Measurements from ENCODE around the gene SYF2. TPM values are rescaled to one million over a fixed set of nuclear protein-coding genes. Genes with fewer than 3 reads are reported as not detected.

The SYF2 gene
- total RNA-seq, 1 donor from 2014 or later: 26.5 TPM

- H3K4me1 Mint-ChIP-seq: no peaks in the 10 kb centered on the region
- H3K27ac Mint-ChIP-seq (ENCODE audit: unreplicated experiment): peak overlapping the region; percentile 60
- no peaks in the 10 kb centered on the region for H3K9me3 Mint-ChIP-seq
Observed at GRCh38 chr1:25184001-25184762, 48.1 kb downstream of the SYF2 start.

GRCh38 chr1:25183126-25183980, 48.9 kb downstream of the SYF2 start:
- no peak overlapping the region for H3K4me3 Mint-ChIP-seq
- peak overlapping the region; percentile 60 for H3K27ac Mint-ChIP-seq (ENCODE audit: unreplicated experiment)
- TF ChIP-seq CTCF (conservative IDR thresholded peaks at IDR 0.05): no peak
- no peaks in the 10 kb centered on the region for H3K27me3 Mint-ChIP-seq (ENCODE audit: low read depth)
- no peaks in the 10 kb centered on the region for H3K9me3 Mint-ChIP-seq
- no peak for DNase-seq (ENCODE audit: low read depth, low spot score)
- H3K36me3 Mint-ChIP-seq (ENCODE audit: low read depth): no peaks in the 10 kb centered on the region
- no peaks in the 10 kb centered on the region for H3K4me1 Mint-ChIP-seq

More at GRCh38 chr1:25184001-25184762, 48.1 kb downstream of the SYF2 start:
- Mint-ChIP-seq H3K36me3 (ENCODE audit: low read depth) (no peaks in the 10 kb centered on the region), H3K27me3 (ENCODE audit: low read depth) (no peaks in the 10 kb centered on the region), H3K4me3 (no peak overlapping the region)
- no peak for DNase-seq (ENCODE audit: low read depth, low spot score)
- no peak for TF ChIP-seq CTCF (conservative IDR thresholded peaks at IDR 0.05)

DNA sequence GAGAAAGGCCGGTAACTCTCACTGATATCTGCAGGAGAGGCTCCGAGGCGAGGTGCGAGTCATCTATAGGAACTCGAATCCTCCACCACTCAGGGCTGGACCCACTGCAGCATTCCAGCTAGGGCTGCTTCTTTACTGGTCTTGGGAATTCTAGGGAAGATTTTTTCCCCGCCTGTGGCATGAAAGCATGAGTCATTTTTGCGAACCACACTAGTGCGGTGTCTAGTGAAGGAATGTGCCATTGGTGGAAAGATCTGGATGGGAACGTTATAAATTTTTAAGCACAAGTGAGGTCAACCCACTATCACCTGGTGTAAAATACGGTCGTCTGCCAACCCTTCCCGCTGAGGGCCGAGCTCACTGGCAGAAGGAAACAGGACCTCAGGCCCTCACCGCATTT, 49.7 kb downstream of the SYF2 start:
- H3K9me3 Mint-ChIP-seq: no peaks in the 10 kb centered on the region
- no peak for DNase-seq (ENCODE audit: low read depth, low spot score)
- TF ChIP-seq CTCF (conservative IDR thresholded peaks at IDR 0.05): no peak
- no peaks in the 10 kb centered on the region for H3K36me3 Mint-ChIP-seq (ENCODE audit: low read depth)
- no peak overlapping the region for H3K27ac Mint-ChIP-seq (ENCODE audit: unreplicated experiment)
- no peak overlapping the region for H3K4me3 Mint-ChIP-seq
- H3K4me1 Mint-ChIP-seq: no peaks in the 10 kb centered on the region
- no peaks in the 10 kb centered on the region for H3K27me3 Mint-ChIP-seq (ENCODE audit: low read depth)

DNA sequence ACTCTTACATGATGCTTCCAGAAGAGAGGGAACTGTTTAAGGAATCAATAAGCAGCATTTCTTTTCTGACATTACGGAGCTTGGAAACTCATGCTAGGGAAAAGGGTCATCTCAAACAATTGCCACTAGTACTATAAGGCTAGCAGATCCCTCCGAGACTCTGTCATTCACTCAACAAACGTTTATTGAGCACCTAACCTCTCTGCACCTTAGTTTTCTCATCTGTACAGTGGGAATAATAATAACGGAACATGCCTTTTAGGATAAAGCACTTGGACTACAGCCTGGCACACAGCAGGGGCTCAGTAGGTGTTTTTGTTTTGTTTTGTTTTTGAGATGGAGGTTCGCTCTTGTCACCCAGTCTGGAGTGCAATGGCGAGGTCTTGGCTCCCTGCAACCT, 51.3 kb downstream of the SYF2 start:
- H3K4me3 Mint-ChIP-seq: no peak overlapping the region
- no peak for TF ChIP-seq CTCF (conservative IDR thresholded peaks at IDR 0.05)
- peaks cover 2% of the 10 kb centered on the region for H3K36me3 Mint-ChIP-seq (ENCODE audit: low read depth)

GRCh38 chr1:25178917-25179561, 53.3 kb downstream of the SYF2 start:
- peaks cover 8% of the 10 kb centered on the region for H3K9me3 Mint-ChIP-seq
- H3K4me3 Mint-ChIP-seq: no peak overlapping the region
- no peaks in the 10 kb centered on the region for H3K27me3 Mint-ChIP-seq (ENCODE audit: low read depth)
- DNase-seq (ENCODE audit: low read depth, low spot score): no peak
- H3K4me1 Mint-ChIP-seq: peaks cover 7% of the 10 kb centered on the region
- H3K36me3 Mint-ChIP-seq (ENCODE audit: low read depth): peaks cover 2% of the 10 kb centered on the region
- no peak overlapping the region for H3K27ac Mint-ChIP-seq (ENCODE audit: unreplicated experiment)
- no peak for TF ChIP-seq CTCF (conservative IDR thresholded peaks at IDR 0.05)

More for the DNA sequence above, 51.3 kb downstream of the SYF2 start:
- H3K27ac Mint-ChIP-seq (ENCODE audit: unreplicated experiment): no peak overlapping the region
- no peaks in the 10 kb centered on the region for H3K4me1 Mint-ChIP-seq
- peaks cover 7% of the 10 kb centered on the region for H3K9me3 Mint-ChIP-seq
- DNase-seq (ENCODE audit: low read depth, low spot score): no peak
- no peaks in the 10 kb centered on the region for H3K27me3 Mint-ChIP-seq (ENCODE audit: low read depth)

Data from neural crest cell (in vitro differentiated cells).